ENCODE results near the gene FAP.

DNA sequence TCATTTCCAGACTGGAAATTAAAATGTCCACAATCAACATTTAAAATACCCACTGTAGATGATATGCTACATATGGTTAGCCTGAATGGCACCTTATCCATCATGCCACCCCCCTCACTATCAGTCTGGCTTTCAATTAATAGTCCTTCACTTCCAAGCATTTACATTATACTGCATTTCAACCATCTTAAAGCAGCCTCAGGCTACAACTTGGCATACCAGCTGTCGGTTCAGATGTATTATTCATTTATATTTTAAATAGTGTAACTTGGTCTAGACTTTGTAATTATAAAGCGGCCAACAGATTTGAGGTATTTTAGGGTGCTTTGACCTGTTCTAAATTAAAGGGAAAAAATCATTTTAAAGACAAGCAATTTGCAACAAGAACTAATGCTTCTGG is 93.8 kb downstream of the FAP start:
- TF ChIP-seq, protein P1, sequence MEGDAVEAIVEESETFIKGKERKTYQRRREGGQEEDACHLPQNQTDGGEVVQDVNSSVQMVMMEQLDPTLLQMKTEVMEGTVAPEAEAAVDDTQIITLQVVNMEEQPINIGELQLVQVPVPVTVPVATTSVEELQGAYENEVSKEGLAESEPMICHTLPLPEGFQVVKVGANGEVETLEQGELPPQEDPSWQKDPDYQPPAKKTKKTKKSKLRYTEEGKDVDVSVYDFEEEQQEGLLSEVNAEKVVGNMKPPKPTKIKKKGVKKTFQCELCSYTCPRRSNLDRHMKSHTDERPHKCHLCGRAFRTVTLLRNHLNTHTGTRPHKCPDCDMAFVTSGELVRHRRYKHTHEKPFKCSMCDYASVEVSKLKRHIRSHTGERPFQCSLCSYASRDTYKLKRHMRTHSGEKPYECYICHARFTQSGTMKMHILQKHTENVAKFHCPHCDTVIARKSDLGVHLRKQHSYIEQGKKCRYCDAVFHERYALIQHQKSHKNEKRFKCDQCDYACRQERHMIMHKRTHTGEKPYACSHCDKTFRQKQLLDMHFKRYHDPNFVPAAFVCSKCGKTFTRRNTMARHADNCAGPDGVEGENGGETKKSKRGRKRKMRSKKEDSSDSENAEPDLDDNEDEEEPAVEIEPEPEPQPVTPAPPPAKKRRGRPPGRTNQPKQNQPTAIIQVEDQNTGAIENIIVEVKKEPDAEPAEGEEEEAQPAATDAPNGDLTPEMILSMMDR (IDR thresholded peaks at IDR 0.05; ENCODE audit: insufficient read depth, low read length): no peak
- TF ChIP-seq, protein P2, sequence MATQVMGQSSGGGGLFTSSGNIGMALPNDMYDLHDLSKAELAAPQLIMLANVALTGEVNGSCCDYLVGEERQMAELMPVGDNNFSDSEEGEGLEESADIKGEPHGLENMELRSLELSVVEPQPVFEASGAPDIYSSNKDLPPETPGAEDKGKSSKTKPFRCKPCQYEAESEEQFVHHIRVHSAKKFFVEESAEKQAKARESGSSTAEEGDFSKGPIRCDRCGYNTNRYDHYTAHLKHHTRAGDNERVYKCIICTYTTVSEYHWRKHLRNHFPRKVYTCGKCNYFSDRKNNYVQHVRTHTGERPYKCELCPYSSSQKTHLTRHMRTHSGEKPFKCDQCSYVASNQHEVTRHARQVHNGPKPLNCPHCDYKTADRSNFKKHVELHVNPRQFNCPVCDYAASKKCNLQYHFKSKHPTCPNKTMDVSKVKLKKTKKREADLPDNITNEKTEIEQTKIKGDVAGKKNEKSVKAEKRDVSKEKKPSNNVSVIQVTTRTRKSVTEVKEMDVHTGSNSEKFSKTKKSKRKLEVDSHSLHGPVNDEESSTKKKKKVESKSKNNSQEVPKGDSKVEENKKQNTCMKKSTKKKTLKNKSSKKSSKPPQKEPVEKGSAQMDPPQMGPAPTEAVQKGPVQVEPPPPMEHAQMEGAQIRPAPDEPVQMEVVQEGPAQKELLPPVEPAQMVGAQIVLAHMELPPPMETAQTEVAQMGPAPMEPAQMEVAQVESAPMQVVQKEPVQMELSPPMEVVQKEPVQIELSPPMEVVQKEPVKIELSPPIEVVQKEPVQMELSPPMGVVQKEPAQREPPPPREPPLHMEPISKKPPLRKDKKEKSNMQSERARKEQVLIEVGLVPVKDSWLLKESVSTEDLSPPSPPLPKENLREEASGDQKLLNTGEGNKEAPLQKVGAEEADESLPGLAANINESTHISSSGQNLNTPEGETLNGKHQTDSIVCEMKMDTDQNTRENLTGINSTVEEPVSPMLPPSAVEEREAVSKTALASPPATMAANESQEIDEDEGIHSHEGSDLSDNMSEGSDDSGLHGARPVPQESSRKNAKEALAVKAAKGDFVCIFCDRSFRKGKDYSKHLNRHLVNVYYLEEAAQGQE (IDR thresholded peaks at IDR 0.05; ENCODE audit: insufficient replicate concordance, low read depth): no peak
- TF ChIP-seq POLR2AphosphoS5 (IDR thresholded peaks at IDR 0.05; ENCODE audit: low read depth) (no peak), GABPA (IDR thresholded peaks at IDR 0.05; ENCODE audit: low read depth) (no peak)

All from HL-60 (cell line).